EL (cell line): ENCODE results near the gene ATXN10.
"Not testable (repeated sequence)": the region's sequence is repeated elsewhere in the genome, so short reads cannot be mapped to it uniquely, and the experiment has no call there.

Experiments used
- DNase-seq: peaks from one replicate; pipeline ENCODE4 v3.0.0-alpha.2; 2016

ATXN10 gene

GRCh38 chr22:45790401-45790800, 118.8 kb downstream of the ATXN10 start:
- DNase-seq = no peak

DNA sequence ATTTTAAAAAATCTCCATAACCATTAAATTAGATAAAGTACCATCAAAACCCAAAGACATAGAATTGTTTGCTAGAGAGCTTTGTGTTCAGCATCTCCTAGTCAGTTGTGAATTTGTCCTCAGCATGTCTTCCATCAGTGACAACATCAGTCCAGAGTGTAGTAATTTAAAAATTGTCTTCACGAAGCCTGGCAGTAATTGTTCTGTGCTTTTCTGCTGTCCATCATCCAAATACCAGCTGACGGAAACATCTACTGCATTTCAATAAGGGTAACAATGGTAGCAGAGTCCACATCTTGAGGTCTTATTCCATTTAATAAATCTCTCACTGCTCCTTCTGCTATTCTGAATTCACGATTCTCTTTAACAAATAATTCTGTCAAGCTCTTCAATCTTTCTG, 121.5 kb downstream of the ATXN10 start:
- DNase-seq = no peak

DNA sequence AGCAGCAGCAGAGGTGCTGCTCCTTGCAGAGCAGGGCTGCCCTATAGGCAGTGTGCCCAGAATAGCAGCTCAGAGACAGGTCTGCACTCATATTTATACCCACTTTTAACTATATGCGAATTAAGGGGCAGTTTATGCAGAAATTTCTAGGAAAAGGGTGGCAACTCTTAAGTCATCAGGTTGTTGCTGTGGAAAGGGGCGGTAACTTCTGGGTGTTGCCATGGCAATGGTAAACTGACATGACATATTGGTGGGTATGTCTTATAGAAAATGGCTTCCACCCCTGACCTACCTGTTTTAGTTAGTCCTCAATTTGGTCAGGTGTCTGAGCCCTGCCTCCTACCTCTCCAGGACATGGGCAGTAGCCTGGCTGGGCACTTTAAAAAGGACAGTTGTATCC, 122.3 kb downstream of the ATXN10 start:
- no peak for DNase-seq

DNA sequence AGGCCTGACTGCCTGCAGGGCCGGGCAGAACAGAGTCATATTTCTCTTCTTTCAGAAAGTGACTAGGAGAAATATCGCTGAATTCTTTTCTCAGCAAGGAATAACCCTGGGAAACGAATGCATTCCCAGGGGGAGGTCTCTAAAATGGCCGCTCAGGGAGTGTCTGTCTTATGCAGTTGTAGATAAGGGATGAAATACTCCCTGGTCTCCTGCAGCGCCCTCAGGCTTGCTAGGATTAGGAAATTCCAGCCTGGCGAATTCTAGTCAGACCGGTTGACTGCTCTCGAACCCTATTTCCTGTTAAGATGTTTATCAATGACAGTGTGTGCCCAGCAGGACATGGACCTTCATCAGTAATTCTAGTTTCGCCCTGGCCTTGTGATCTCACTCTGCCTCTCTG, 124.4 kb downstream of the ATXN10 start:
- not testable (repeated sequence) for DNase-seq

- peak; percentile 33 for DNase-seq
Observed at GRCh38 chr22:45799291-45799690, 127.7 kb downstream of the ATXN10 start.

GRCh38 chr22:45802054-45802453, 130.4 kb downstream of the ATXN10 start:
- no peak for DNase-seq

GRCh38 chr22:45804319-45804985, 132.8 kb downstream of the ATXN10 start:
- no peak for DNase-seq

DNA sequence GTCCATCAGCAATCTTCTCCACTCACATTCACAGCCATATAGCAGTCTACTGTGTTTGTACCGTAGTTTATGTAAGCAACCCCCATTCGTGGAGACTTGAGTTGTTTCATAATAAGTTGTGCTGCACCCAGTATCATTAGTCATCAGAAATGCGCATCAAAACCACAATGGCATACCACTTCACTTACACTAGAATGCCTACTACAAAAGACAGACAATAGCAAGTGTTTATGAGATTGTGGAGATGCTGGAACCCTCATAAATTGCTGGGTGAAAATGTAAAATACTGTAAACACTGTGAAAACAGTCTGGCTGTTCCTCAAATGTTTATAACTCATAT, 133.3 kb downstream of the ATXN10 start:
- peak; percentile 97 for DNase-seq

DNA sequence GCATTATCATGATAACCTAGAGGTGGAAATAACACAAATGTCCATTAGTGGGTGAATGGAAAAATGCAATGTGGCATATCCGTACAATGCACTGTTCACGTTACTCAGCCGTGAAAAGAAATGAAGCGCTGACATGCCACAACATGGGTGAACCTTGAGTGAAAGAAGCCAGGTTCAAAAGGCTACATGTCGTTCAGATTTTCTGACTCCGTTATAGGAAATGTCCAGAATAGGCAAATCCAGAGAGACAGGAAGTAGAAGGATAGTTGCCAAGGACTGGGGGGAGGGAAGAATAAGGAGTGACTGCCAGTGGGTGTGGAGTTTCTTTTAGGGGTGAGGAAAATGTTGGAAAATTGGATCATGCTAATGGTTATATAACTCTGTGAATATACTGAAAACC, 133.8 kb downstream of the ATXN10 start:
- DNase-seq = peak; percentile 34

DNA sequence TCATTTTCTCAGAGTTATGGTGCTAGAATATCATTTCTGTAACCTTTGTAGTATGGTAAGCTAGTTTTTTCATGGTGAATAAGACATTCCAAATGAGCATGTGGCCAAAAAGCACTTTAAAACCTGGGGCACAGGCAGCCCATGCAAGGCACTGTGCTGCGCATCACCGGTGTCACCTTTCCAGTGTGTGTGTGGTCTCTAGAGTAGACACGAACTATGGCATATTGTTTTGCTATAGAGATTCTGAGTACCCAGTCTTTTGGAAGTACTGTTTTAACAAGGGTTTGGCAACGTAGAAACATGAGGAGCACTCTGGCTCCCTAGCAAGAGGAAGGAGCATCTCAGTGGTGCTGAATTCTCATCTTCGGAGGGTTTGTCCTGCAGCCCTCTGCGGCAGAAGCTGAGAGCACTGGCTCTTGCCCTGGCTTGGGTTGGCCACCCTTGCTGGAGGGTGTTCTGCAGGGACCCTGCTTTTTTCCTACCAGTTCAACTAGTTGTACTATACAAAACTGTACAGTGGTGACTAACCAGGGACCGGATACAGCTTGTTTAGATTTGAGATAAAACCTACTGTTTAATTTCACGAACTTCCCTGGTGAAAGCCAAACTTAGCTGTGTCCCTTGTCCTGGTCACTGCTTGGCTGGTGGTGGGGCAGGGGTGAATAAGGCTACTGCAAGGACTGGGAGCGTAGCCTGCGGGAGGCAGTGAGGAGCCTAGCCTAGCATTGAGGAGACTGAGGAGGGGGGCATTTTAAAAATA, 135.7 kb downstream of the ATXN10 start:
- no peak for DNase-seq

DNA sequence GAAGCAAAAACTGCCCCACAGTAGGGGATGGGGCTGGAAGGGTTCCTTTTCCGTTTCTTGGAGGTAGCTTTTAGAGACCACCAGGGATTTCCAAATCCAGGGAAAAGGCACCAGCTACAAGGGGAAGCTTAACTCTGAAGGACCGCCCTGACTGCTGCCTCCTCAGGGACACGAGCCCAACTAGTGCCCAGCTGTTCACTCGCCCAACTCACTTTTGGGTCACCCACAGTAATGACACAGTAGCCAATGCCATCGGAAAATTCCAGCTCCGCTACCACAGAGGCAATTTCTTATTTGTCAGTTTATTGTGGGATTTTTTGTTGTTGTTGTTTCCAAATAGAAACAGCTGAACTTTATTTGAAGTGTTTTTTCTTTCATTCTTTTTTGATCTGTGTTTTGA, 141.3 kb downstream of the ATXN10 start:
- DNase-seq = no peak

- DNase-seq = no peak
Observed at GRCh38 chr22:45814198-45814597, 142.6 kb downstream of the ATXN10 start.

GRCh38 chr22:45816776-45817175, 145.1 kb downstream of the ATXN10 start:
- no peak for DNase-seq

DNA sequence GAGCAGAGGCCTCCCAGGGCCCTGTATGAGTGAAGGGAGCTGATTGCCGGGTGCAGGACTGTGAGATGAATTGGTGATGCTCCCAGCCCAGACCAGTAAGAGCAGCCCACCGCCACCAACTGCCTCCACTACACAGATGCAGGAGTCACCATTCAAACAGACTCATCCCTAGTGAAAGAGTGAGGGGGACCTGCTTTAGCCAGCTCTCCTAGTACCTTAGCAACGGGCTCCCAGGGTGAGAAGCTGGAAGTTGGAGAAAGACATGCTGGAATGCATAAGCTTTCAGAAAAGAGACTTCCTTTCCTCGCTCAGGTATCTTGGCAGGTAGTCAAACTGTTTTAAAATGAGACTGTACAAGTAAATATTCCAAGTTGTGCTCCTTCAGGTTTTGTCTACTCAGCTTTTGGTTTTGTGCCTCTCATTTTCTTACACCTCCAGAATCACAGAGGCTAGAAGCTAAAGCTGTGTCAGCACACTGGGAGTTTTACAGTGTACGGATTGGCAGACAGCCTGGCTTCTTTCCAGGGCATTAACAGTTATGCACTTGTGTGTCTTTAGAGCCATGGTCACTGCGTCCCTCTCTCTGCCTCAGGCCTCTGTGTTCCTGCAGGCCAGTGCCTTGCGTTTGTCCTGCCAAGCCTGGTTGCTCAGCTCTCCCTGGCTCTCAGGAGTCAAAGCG, 146.2 kb downstream of the ATXN10 start:
- no peak for DNase-seq

DNA sequence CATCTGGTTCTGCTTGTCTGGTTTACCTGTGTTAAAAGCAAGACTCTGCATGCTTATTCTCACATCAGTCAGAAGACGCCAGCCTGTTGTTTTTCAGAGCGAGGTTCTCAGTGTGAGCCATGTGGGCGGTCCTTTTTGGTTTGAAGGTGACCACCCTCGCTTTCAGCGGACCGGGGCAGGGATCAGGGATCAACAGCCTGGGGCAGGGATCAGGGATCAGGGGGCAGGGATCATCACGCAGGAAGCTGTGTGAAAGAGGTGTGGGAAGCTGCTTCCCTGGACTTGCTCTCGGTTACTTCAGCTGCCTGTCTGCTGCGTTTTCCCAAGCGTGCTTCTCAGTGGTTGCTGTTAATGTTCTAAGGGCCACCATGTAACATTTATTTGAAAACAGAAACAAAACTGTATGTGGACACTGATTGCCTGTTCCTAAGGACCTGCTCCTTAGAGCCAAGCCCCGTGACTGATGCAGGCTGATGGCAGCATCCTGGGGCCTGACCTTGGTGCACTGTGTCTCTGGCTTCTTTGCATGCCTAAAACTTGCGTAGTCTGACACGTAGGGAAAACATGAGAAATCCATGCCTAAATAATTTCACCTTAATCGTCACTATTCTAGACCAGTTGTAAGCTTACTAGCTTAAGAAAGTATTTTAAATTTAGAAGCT, 146.9 kb downstream of the ATXN10 start:
- DNase-seq = no peak

GRCh38 chr22:45819305-45819704, 147.7 kb downstream of the ATXN10 start:
- no peak for DNase-seq

DNA sequence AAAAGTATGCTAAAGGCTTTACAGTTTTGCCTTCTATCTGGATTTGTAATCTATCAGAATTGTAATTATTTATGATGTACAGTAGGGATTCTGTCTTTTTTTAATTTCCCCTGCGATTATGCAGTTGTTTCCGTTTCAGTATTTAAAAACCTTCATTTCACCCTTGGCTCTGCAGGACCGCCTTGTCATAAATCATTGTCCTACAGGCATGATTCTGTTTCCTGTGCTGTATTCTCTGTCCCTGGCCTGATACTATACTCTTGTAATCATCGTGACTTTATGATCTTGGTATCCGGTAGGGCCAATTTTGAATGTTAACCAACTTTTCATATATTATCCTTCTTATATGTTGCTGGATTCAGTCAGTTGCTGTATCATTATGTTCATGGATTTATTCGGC, 151.7 kb downstream of the ATXN10 start:
- no peak for DNase-seq

DNA sequence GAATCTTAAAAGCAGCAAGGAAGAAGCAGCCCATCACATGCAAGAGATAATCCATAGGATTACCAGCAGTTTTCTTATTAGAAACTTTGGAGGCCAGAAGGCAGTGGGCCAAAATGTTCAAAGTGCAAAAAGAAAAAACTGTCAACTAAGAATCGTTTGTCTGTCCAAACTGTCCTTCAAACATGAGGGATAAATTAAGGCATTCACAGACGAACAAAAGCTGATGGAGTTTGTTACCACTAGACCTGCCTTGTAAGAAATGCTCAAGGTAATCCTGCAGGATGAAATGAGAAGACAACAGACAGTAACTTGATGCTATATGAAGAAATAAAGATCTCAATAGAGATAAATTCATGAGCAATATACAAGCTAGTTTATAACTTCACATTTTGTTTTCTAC, 154.9 kb downstream of the ATXN10 start:
- DNase-seq = no peak

DNA sequence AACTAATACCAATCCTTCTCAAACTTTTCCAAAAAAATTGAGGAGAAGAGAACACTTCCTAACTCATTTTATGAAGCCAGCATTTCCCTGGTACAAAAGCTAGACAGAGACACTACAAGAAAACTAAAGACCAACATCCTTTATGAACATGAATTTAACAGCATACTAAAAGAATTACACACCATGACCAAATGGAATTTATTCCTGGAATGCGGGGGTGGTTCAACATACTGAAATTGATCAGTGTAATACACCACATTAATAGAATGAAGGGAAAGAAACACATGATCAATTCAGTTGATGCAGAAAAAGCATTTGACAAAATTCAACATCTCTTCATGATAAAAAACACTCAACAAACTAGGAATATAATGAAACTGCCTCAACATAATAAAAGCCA, 157.2 kb downstream of the ATXN10 start:
- DNase-seq = peak; percentile 45

DNA sequence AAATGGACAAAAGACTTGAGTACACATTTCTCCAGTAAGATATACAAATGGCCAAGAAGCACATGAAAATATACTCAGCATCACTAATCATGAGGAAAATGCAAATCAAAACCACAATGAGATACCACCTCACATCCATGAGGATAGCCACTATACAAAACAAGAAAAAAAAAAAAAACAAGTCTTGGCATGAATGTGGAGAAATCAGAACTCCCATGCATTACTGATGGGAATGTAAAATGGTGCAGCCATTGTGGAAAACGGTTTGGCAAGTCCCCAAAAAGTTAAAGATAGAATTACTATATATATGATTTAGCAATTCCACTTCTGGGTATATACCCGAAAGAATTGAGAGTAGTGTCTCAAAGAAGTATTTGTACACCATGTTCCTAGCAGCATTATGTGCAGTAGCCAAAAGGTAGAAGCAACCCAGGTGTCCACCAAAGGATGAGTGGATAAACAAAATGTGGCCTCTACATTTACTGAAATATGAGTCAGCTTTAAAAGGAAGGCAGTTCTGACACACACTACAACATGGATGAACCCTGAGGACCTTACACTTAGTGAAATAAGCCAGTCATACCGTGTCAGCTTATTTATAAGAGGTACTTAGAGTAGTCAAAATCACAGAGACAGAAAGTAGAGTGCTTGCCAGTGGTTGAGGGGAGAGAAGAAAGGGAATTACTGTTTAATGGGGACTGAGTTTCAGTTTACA, 159.1 kb downstream of the ATXN10 start:
- DNase-seq = peak; percentile 61

DNA sequence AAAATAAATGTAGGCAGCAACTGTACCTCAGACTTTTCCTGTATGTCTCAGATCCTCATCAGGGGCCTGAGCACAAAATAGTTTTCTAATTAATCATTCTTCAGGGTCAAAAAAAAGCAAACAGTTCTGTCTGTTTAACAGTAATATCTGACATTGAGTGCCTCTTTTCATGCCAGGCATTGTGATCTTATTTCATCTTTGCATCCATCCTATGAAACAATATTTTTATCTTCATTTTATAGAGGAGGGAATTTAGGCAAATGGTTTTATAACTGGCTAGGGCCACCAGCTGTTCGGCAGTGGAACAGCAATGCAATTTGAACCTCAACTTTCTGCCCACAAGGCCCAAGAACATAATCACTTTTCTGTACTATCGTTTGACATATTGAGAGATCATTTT, 159.8 kb downstream of the ATXN10 start:
- DNase-seq = peak; percentile 65

DNA sequence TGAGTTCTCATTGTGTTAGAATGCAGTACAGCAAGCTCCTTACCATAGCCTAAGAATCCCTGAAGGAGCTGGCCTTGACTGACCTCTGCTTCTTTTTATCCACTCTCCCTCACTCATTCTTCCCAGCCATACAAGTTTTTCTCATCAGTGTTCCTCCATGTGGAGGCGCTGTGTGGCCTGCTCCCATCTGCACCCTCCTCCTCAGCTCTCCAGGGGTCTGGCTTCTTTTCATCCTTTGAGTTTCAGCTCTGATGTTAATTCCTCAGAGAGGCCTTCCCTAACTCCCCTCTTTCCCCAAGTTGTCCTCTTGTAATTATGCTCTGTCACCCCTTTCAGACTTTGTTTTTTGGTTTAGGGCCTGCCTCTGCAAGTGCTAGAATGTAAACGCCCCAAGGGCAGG, 160.5 kb downstream of the ATXN10 start:
- DNase-seq = no peak

DNA sequence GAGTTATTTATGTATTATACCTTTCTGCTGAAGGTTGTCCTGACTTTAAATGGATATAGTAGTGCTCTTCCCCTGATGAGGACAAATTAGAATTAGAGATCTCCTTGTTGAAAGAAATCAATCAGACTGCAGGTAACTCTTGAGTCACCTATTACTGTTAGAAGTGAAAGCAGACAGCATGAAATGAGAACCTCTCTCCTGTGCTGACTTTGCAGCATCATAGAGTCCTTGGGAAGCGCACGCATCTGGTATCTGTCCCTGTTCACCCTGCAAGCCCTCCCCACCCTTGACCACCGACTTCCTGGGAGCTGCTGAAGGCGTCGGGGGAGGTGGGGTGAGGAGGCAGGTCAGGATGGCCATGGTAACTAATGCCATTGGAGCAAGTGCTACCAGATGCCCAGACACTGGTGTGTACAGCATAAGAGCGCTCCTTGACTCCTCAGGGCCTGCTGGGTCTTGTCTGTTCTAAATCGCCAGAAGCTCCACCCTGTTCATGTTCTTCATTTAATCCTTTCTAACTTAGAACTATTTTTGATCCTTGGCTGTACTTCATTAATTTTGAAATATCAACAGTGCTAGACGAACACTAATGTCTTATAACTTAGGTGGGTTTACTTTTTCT, 161.4 kb downstream of the ATXN10 start:
- no peak for DNase-seq
